ENCODE measurements around the gene PDE3B.
"Not testable (repeated sequence)": the region's sequence is repeated elsewhere in the genome, so short reads cannot be mapped to it uniquely, and the experiment has no call there.

Gene PDE3B

DNA sequence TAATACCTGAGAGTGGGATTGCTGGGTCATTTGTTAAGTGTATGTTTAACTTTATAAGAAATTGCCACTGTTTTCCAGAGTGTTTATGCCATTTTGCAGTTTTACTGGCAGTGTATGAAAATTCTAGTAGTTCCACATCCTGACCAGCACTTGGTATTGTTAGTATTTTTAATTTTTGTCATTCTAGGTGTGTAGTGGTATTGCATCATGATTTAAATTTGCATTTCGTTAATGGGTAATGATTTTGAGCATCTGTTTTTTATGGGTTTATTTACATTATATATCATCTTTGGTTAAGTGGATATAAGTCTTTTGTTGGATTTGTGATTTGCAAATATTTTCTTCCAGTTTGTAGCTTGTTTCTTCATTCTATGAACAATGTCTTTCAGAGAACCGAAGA is 34.7 kb downstream of the PDE3B start:
- DNase-seq: no peak

DNA sequence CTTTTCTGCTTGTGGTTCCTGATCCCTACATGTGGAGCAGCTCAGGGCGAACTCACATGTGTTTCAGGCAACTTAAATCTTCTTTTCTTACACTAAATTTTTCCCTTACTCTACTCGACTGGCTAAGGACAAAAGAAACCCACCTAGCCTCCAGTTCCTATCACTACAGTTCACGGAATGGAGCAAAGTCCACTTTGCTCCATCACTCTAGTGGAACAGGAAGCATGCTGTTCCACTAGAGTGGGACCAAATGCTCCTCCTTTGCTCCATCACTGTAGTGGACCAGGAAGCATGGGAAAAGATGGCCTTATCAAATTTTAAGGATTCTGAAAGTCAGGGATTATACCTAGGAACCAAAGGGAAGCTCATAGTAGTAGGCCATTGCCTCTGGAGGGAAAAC is 36.1 kb downstream of the PDE3B start:
- no peak for DNase-seq

DNA sequence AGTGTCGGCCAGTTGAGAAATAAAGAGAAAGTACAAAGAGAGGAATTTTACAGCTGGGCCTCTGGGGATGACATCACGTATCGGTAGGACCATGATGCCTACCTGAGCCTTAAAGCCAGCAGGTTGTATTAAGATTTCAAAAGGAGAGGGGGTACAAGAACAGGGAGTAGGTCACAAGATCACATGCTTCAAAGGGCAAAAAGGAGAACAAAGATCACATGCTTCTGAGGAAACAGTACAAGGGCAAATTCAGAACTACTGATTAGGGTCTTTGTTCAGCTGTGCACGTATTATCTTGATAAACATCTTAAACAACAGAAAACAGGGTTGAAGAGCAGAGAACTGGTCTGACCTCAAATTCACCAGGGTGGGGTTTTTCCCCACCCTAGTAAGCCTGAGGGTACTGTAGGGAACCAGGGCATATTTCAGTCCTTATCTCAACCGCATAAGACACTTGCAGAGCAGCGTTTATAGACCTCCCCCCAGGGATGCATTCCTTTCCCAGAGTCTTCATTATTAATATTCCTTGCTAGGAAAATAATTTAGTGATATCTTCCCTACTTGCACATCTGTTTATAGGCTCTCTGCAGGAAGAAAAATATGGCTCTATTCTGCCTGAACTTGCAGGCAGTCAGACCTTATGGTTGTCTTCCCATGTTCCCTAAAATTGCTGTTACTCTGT is 40.8 kb downstream of the PDE3B start:
- DNase-seq: not testable (repeated sequence)

DNA sequence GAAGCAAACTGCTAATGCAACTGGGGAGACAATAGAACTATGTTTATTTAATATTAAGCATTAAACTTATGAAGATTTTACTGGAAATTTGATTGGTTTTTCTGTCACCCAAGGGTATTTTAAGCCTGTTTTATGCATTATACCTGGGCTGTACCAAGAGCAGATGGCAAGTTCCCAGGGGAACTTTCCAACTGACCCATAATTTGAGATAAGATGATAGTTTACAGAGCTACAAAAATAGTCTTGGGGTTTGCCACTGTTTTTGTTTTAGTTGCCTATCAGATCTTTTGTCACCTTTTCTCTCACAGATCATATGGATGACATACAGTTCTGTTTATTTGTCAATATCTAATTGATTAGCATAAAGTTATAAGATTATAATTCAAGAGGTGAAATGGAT is 43.9 kb downstream of the PDE3B start:
- no peak for DNase-seq

DNA sequence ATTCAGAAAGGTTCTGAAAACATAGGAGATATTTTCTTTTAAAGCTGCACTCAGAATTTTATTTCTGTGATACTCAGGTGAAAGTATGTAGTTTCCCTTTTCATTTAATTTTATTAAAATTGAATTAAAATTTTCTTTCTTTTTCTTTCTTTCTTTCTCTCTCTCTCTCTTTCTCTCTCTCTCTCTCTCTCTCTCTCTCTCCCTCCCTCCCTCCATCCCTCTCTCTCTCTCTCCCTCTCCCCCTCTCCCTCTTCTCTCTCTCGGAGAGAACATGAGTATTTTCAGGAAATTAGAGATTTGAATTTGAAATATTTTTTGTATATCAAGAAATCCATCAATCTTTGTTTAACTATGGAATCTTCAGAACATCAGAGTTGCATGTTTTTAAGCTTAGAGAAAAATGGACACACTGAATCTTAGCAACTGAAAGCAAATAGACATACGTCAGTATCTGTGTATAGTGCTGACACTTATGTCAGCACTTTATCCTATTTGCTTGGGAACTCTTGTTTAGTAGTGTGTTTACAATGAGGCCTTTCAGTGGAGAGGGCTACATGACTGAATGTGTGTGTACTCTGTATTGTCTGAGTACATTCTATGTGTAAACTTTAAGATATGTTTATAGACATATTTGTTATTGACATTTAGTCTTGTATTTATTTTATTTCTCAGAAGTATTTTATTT is 44.5 kb downstream of the PDE3B start:
- no peak for DNase-seq

DNA sequence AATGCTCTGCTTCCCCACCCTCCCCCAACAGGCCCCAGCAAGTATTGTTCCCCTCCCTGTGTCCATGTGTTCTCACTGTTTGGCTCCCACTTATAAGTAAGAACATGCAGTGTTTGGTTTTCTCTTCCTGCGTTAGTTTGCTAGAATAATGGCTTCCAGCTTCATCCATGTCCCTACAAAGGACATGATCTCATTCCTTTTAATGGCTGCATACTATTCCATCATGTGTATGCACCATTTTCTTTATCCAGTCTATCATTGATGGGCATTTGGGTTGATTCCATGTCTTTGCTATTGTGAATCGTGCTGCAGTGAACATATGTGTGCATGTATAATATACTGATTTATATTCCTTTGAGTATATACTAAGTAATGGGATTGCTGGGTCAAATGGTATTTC is 52.1 kb downstream of the PDE3B start:
- DNase-seq: not testable (repeated sequence)

DNA sequence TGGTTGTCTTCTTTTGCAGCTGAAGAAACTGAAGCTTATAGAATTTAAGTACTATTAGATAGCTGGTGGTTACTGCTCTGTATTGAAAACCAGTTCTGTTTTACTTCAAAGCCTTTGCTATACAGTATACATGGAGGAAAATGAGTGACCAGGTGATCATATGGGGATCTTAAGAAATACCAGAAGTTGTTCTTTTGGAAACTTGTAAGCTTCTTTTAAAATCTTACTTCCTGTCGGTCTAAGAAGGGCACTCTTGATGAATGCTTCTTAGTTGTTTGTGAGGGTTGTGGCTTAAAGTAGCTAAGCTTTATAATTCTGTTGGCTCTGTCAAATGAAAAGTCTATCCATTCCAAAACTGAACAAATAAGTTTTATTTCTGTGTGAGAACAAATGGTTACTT is 55.2 kb downstream of the PDE3B start:
- DNase-seq: no peak

DNA sequence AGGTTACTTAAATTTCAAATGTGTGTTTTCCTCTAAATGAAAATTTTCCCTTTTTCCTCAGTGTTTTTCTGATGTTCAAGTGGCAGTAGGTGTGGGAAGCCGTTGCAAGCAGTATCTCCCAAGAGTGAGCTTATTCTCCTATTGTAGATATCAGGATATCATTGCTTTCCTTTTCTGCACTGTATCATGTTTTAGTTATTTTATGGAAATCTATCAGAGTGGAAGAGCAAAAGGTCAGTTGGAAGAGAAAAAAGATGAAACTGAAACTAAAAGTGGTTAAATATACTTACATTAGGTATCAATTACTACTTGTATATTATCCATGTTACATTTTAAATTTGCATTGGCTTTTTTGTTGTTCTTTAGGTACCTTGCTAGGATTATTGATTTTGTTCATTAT is 57.0 kb downstream of the PDE3B start:
- DNase-seq: no peak

DNA sequence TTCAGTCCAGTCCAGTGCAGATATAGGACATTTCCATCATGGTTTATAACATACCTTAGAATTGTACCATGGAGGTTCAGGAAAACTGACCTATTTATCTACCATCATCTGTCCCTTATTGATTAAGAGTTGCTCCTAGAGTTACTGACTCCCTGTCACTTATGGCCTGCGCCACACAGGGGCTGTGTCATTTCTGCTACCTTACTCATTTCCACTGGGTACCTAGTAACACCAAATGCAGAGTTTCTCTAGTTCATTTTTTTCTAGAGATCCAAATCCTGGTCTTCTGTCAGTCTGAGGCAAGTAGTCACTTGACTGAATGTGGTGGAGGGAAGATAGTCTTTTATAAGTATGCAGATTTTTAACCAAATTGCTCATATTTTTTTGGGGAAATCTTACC is 59.2 kb downstream of the PDE3B start:
- DNase-seq: no peak

DNA sequence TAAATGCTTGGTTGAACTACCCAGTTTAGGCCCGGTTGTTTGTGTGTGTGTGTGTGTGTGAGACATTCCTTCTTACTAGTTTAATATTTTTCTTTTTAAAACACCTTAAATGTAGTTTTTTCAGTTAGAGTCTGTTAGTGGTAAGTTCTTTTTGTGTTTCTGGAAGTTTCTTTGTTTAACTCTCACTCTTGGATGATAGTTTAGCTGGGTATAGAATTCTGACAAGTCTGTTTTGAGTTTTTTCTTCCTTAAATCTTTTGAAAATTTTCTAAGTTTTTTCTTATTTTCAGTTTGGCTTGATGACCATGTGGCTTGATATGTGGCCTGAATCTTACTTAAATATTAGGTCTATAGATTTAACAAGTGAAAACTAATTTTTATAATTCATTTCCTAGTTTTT is 60.1 kb downstream of the PDE3B start:
- DNase-seq: no peak

DNA sequence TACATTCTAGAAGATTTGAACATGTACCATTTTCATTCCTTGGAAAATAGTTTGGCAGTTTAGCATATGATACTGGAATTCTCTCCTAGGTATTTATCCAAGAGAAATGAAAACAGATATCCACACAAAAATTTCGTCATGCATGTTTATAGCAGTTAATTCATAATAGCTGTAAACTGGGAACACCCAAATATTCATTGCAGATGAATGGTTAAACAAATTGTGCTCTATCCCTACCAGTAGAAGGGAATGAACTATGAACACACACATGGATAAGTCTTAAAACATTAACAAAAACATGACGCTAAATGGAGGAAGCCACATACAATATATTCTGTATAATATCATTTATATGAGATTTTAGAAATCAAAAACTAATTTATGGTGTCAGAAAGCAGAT is 61.5 kb downstream of the PDE3B start:
- DNase-seq: no peak

DNA sequence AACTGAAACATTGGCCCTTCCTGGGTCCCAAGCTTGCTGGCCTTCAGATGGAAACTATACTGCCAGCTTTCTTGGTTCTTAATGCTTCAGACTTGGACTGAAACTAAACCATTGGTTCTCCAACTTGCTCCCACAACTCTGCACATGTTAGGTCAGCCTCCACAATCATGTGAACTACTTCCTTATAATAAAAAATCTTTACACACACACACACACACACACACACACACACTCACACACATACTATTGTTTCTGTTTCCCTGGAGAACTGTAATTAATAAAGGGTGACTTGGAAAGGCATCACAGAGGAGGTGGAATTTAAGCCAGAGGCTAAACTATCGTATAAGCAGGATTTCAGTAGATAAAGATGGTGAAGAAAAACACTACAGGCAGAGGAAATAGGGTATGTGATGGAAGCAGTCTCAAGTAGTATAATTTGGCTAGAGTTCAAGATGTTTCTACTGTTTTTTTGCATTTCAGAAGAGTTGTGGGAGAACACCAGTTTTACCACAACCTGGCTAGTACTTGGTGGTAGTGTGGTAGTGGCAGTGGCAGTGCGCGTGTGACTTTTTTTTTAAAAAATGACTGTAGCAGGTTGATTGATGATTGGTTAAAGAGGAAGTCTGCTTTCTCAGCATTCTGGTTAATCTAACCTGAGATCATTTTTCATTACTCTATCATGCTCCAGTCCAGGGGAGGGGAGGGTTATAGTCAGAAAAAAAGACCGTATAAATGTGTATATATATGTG is 70.1 kb downstream of the PDE3B start:
- DNase-seq: no peak

DNA sequence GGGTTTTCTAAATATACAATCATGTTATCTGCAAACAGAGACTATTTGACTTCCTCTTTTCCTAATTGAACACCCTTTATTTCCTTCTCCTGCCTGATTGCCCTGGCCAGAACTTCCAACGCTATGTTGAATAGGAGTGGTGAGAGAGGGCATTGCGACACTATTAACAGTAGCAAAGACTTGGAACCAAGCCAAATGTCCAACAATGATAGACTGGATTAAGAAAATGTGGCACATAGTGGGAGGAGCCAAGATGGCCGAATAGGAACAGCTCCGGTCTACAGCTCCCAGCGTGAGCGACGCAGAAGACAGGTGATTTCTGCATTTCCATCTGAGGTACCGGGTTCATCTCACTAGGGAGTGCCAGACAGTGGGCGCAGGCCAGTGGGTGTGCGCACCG is 72.1 kb downstream of the PDE3B start:
- not testable (repeated sequence) for DNase-seq

DNA sequence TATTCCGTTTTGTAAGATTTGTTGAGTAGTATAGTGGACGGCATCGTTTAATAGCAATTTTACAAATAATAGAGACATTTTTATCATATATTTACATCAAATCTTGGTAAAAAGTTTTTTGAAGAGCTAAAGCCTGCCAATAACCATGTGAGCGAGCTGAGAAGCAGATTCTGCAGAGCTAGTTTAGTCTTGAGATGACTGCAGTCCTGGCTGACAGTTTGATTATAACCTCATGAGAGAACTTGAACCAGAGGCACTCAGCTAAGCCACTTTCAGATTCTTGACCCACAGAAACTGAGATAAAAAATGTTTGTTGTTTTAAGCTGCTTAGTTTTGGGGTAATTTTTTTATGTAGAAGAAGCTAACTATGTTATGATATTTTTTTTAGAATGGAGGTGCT is 78.9 kb downstream of the PDE3B start:
- DNase-seq: no peak

DNA sequence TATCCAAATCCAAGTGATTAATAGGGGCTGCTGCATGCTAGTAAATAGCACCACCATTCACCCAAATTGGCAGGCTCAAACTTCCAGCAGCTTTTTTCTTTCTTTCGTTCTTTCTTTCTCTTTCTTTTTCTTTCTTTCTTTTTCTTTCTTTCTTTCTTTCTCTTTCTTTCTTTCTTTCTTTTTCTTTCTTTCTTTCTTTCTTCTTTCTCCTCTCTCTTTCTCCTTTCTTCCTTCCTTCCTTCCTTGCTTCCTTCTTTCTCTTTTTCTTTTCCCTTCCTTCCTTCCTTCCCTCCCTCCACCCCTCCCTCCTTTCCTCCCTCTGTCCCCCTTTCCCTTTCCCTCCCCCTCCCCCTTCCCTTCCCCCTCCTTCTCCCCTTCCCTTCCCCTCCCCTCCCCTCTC is 81.5 kb downstream of the PDE3B start:
- DNase-seq: no peak

DNA sequence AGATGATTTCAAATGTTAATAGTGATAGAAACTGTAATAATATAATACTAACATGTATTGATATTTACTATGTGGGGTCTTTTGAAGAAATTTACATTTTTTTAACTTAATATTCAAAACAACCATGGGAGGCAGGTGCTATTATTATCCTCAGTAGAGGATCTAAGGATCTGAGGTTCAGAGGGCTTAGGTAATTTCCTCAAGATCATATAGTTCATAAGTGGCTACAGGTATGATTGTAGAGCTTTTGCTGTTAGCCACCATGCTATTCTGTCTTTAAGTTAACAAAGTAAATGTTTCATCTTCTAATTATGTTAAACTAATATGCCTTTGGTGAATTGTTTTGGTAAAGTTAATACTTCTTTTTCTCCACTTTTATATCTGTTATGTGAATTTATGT is 83.6 kb downstream of the PDE3B start:
- no peak for DNase-seq

DNA sequence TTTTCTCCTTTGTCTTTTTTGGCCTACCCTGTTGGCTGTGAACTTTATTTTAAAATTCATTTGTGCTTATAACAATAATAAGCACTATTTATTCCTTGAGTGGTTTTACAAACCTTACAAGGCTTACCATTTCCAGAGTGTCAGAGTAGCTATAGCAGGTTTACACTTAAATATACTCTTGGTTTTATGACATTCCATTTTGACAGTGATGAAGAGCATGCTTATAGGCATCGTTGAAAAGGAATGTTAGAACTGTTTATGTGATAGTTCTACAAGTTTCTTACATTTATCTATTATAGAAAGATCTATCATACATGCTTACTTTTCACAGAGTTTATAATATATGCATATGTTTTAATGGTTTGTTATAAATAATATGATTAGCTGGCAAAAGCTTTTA is 84.1 kb downstream of the PDE3B start:
- DNase-seq: no peak

DNA sequence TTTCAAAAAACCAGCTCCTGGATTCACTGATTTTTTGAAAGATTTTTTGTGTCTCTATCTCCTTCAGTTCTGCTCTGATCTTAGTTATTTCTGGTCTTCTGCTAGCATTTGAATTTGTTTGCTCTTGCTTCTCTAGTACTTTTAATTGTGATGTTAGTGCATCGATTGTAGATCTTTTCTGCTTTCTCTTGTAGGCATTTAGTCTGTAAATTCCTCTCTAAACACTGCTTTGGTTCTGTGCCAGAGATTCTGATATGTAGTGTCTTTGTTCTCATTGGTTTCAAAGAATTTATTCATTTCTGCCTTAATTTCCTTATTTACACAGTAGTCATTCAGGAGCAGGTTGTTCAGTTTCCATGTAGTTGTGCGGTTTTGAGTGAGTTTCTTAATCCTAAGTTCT is 96.9 kb downstream of the PDE3B start:
- DNase-seq: not testable (repeated sequence)

DNA sequence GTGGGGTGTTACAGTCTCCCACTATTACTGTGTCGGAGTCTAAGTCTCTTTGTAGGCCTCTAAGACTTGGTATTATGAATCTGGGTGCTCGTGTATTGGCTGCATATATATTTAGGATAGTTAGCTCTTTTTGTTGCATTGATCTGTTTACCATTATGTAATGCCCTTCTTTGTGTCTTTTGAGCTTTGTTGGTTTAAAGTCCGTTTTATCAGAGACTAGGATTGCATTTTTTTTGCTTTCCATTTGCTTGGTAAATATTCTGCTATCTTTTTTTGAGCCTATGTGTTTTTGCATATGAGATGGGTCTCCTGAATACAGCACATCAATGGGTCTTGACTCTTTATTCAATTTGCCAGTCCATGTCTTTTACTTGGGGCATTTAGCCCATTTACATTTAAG is 97.6 kb downstream of the PDE3B start:
- DNase-seq: no peak

DNA sequence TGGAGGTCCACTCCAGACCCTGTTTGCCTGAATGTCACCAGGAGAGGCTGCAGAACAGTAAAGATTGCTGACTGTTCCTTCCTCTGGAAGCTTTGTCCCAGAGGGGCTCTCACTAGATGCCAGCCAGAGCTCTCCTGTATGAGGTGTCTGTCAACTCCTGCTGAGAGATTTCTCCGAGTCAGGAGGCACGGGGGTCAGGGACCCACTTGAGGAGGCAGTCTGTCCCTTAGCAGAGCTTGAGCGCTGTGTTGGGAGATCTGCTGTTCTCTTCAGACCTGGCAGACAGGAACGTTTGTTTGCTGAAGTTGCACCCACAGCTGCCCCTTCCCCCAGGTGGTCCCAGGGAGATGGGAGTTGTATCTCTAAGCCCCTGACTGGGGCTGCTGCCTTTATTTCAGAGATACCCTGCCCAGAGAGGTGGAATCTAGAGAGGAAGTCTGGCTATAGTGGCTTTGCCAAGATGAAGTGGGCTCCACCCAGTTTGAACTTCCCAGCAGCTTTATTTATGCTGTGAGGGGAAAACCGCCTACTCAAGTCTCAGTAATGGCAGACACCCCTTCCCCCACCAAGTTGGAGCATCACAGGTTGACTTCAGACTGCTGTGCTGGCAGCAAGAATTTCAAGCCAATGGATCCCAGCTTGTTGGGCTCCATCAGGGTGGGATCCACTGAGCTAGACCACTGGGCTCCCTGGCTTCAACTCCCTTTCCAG is 99.4 kb downstream of the PDE3B start:
- no peak for DNase-seq

DNA sequence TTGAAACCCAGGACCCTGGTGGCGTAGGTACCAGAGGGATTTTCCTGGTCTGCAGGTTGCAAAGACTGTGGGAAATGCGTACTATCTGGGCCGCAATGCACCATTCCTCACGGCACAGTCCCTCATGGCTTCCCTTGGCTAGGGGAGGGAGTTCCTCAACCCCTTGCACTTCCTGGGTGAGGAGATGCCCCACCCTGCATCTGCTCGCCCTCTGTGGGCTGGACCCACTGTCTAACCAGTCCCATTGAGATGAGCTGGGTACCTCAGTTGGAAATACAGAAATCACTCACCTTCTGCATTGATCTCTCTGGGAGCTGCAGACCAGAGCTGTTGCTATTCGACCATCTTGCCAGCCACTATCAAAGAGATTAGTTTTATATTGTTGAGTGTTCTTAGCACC is 100.1 kb downstream of the PDE3B start:
- DNase-seq: not testable (repeated sequence)

DNA sequence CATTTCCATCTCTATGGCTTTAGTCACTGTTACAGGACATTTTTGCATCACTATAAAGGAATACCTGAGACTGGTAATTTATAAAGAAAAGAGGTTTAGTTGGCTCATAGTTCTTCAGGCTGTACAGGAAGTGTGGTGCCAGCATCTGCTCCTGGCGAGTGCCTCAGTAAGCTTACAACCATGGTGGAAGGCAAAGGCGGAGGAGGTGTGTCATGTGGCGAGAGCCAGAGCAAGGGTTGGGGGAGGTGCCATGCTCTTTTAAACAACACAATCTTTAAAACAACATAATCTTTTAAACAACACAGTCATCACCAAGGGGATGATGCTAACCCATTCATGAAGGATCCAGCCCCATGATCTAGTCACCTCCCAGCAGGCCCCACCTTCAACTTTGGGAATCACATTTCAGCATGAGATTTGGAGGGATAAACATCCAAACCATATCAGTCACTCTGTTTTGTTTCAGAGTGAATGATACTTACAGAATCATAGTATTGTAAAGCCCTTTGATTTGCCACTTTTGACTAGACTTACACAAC is 103.3 kb downstream of the PDE3B start:
- DNase-seq: no peak

DNA sequence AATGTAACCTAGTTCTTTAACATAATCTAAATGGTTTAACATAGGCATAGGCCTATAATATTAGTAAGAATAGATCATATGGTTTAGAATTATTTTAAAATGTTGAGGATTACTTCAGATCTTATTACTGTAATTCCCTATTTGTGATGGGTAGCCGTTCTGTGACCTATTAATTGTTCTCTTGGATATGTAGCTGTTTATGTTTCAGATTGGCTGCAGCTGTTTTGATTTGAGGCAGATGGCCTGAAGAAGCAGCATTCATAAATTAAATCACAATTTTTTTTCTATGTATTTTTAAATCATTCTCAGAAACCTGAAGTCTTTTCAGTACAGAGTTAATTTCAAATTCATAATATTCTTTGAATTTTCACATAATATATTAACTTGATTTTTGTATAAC is 104.5 kb downstream of the PDE3B start:
- no peak for DNase-seq
